RWPE2 (cell line): ENCODE results near the gene SGMS1.
A peak's percentile ranks its signal among the peaks of the same experiment; 100 is the strongest.

Experiments used
- ATAC-seq: fragments of 200-7000 bp; cut with Tn5 transposase; 3 replicates; pipeline ENCODE4 v1.9.1; 2021; ENCODE audit warnings: low read depth
- DNase-seq: peaks from one replicate; pipeline ENCODE4 v3.0.0-alpha.2; 2020; ENCODE audit warnings: low spot score
- H3K27ac ChIP-seq: fragments of 450-650 bp; 2 replicates; pipeline ENCODE4 v1.5.1; 2017; ENCODE audit warnings: mild to moderate bottlenecking; ENCODE audit not compliant: poor library complexity, severe bottlenecking
- H3K27me3 ChIP-seq: fragments of 250-450 bp; sonication (Bioruptor Pico); 2 replicates; pipeline ENCODE4 v1.5.1; 2021; ENCODE audit warnings: mild to moderate bottlenecking, moderate library complexity; ENCODE audit not compliant: insufficient read depth, poor library complexity, severe bottlenecking
- H3K36me3 ChIP-seq: fragments of 250-450 bp; sonication (Bioruptor Pico); 2 replicates; pipeline ENCODE4 v1.5.1; 2020; ENCODE audit warnings: low read depth, mild to moderate bottlenecking, moderate library complexity
- H3K4me1 ChIP-seq: fragments of 250-450 bp; sonication (Bioruptor Pico); 2 replicates; pipeline ENCODE4 v1.5.1; 2021; ENCODE audit warnings: mild to moderate bottlenecking, moderate library complexity; ENCODE audit not compliant: insufficient read depth, poor library complexity, severe bottlenecking
- H3K4me3 ChIP-seq: fragments of 250-450 bp; sonication (Bioruptor Pico); 2 replicates; pipeline ENCODE4 v1.5.1; 2021; ENCODE audit warnings: mild to moderate bottlenecking, moderate library complexity; ENCODE audit not compliant: severe bottlenecking
- H3K9me3 ChIP-seq: fragments of 250-450 bp; sonication (Bioruptor Pico); 2 replicates; pipeline ENCODE4 v1.5.1; 2021; ENCODE audit warnings: mild to moderate bottlenecking, moderate library complexity; ENCODE audit not compliant: severe bottlenecking
- CTCF ChIP-seq: fragments of 450-650 bp; IDR thresholded peaks from one replicate; pipeline ENCODE4 v1.5.1; 2017; ENCODE audit warnings: mild to moderate bottlenecking, moderate library complexity; ENCODE audit not compliant: poor library complexity, severe bottlenecking

The SGMS1 gene

DNA sequence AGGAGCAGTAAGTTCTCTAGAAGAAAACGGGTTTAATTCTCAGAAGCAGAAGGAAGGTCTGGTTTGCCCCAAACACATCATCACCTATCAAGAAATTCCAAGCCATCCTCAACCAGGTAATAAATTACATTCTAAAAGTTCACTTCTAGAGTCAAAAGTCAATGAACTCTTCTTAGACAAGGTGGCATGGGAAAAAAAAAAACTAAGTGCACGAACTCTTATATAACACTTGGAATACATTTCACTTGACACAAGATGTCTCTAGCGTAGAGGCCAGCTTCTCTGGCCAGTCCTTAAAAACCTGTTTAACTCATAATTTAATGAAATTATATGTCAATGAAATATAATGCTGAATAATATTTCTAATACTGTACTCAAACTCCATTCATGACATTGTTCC lies 200.3 kb downstream of the SGMS1 start:
- peaks cover 5% of the 10 kb centered on the region for H3K4me1 ChIP-seq
- H3K9me3 ChIP-seq = no peaks in the 10 kb centered on the region
- ATAC-seq (no peak), DNase-seq (no peak)
- no peaks in the 10 kb centered on the region for H3K36me3 ChIP-seq
- no peak overlapping the region for H3K27ac ChIP-seq
- no peaks in the 10 kb centered on the region for H3K27me3 ChIP-seq
- TF ChIP-seq CTCF = no peak
- no peak overlapping the region for H3K4me3 ChIP-seq

DNA sequence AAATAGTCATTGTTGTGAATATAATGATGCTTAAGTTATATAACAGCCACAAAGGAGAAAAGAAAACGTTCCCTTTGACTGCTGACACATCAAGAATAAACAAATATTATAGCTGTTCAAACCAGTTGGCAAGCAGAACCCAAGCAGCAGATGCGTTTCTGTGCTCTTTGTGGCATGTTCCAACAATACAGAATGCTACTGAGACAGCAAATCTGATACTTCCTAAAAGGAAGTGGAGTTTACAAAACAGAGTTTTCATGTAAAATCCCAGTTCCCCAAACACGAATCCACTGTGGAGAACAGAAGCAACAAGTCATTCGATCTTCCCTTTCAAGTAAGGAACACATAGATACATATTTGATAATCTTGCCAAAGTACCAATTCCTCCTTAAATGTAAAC lies 201.5 kb downstream of the SGMS1 start:
- Histone ChIP-seq H3K36me3 (no peaks in the 10 kb centered on the region), H3K27me3 (no peaks in the 10 kb centered on the region), H3K4me1 (peaks cover 6% of the 10 kb centered on the region), H3K4me3 (no peak overlapping the region), H3K27ac (no peak overlapping the region), H3K9me3 (no peaks in the 10 kb centered on the region)
- TF ChIP-seq CTCF = no peak
- no peak for ATAC-seq
- no peak for DNase-seq

GRCh38 chr10:50421026-50421719 lies 202.6 kb downstream of the SGMS1 start:
- no peak for ATAC-seq

GRCh38 chr10:50420196-50420595 lies 203.6 kb downstream of the SGMS1 start:
- Histone ChIP-seq H3K27me3 (no peaks in the 10 kb centered on the region), H3K9me3 (no peaks in the 10 kb centered on the region), H3K36me3 (no peaks in the 10 kb centered on the region), H3K4me3 (no peak overlapping the region), H3K27ac (no peak overlapping the region), H3K4me1 (peaks cover 9% of the 10 kb centered on the region)
- DNase-seq (no peak), ATAC-seq (no peak)
- TF ChIP-seq CTCF = no peak

More at GRCh38 chr10:50421026-50421719, 202.6 kb downstream of the SGMS1 start:
- H3K27me3 ChIP-seq = no peaks in the 10 kb centered on the region
- no peaks in the 10 kb centered on the region for H3K9me3 ChIP-seq
- no peak overlapping the region for H3K4me3 ChIP-seq
- H3K36me3 ChIP-seq = no peaks in the 10 kb centered on the region
- H3K4me1 ChIP-seq = peaks cover 9% of the 10 kb centered on the region
- H3K27ac ChIP-seq = no peak overlapping the region
- peak; percentile 72 for TF ChIP-seq CTCF
- DNase-seq = no peak

DNA sequence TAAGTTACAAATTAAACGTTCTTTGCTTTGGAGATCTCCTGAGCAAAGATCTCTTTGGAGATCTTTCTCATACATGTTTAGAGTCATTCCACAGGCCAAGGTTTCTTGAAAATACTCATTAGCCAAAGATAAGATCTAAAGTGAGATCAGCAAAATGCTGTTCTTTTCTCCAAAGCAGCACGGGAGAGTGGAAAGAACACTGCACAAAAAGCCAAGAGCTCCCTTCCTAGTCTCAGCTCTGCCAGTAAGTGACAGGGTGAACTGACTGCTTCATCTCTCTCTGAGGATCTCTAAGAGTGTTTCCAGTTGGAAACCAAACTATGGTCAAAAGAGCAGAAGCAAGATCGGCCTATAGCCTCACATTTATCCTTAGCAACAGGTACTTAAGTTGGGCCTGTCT lies 204.0 kb downstream of the SGMS1 start:
- peaks cover 9% of the 10 kb centered on the region for H3K4me1 ChIP-seq
- TF ChIP-seq CTCF = no peak
- no peaks in the 10 kb centered on the region for H3K9me3 ChIP-seq
- no peak overlapping the region for H3K27ac ChIP-seq
- no peak for ATAC-seq
- no peak for DNase-seq
- H3K4me3 ChIP-seq = no peak overlapping the region
- no peaks in the 10 kb centered on the region for H3K36me3 ChIP-seq
- no peaks in the 10 kb centered on the region for H3K27me3 ChIP-seq
